GM12878 (cell line): ENCODE data around the gene SORCS2.

ENCODE experiments used
- CHD4 ChIP-seq: fragments of 200-600 bp; sonication (generic); IDR thresholded peaks from 2 replicates; pipeline ENCODE4 v1.6.1; 2016; ENCODE audit warnings: mild to moderate bottlenecking
- POLR2A ChIP-seq: IDR thresholded peaks from 2 replicates; pipeline ENCODE4 v1.6.1; 2011; ENCODE audit warnings: low read depth, mild to moderate bottlenecking, low read length
- TF ChIP-seq, protein P1 (sequence below), 3 experiments: IDR thresholded peaks in 2 of 3; conservative IDR thresholded peaks in 1 of 3; 2 replicates each; pipeline ENCODE4 v1.5.1; 2011; ENCODE audit warnings: low read depth in 3 of 3, low read length in 3 of 3, mild to moderate bottlenecking in 3 of 3, control low read depth in 2 of 3, moderate library complexity in 2 of 3, inconsistent platforms in 1 of 3, mixed read lengths in 1 of 3; ENCODE audit not compliant: control insufficient read depth in 2 of 3, insufficient read depth in 1 of 3; ENCODE audit errors: extremely low read depth in 1 of 3

DNA sequence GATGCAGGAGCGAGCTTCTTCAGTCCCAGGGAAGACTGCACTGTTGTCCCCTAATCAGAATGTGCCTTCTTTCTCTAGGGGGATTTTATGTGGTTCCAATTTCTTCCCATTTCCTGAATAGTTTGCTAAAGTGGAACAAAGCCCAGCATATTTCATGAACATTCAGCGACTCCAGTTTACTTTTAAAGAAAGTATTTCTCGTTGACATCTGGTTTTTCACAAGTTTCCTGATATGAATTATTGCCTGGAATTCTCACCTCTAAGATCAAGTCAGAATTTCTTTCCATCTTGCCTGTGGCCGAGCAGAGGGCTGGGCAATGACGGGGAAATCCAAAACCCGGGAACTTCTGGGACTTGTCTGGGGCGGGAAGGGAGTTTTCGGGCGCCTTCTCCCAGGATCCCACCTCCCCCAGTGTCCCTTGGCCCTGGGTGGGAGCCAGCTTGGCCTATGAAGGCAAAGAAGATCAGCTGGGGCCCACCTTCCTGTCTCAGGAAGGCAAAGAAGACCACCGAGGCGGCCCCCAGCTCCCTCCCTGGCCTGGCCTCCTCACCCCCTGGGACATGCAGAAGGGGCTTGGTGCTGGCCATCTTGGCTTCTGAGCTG, 15.4 kb downstream of the SORCS2 start:
- TF ChIP-seq, protein P1, sequence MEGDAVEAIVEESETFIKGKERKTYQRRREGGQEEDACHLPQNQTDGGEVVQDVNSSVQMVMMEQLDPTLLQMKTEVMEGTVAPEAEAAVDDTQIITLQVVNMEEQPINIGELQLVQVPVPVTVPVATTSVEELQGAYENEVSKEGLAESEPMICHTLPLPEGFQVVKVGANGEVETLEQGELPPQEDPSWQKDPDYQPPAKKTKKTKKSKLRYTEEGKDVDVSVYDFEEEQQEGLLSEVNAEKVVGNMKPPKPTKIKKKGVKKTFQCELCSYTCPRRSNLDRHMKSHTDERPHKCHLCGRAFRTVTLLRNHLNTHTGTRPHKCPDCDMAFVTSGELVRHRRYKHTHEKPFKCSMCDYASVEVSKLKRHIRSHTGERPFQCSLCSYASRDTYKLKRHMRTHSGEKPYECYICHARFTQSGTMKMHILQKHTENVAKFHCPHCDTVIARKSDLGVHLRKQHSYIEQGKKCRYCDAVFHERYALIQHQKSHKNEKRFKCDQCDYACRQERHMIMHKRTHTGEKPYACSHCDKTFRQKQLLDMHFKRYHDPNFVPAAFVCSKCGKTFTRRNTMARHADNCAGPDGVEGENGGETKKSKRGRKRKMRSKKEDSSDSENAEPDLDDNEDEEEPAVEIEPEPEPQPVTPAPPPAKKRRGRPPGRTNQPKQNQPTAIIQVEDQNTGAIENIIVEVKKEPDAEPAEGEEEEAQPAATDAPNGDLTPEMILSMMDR (IDR thresholded peaks at IDR 0.05 in 2 of 3, conservative IDR thresholded peaks at IDR 0.05 in 1 of 3; ENCODE audit: control insufficient read depth in 2 of 3, extremely low read depth in 1 of 3, insufficient read depth in 1 of 3, low read depth in 3 of 3, low read length in 3 of 3): no peak
- TF ChIP-seq CHD4 (no peak), POLR2A (no peak)
